ENCODE results near the gene AOPEP. TPM values are rescaled to one million over a fixed set of nuclear protein-coding genes. Genes with fewer than 3 reads are reported as not detected.

Gene AOPEP
- total RNA-seq, 1 donor from 2014 or later: 79.7 TPM

DNA sequence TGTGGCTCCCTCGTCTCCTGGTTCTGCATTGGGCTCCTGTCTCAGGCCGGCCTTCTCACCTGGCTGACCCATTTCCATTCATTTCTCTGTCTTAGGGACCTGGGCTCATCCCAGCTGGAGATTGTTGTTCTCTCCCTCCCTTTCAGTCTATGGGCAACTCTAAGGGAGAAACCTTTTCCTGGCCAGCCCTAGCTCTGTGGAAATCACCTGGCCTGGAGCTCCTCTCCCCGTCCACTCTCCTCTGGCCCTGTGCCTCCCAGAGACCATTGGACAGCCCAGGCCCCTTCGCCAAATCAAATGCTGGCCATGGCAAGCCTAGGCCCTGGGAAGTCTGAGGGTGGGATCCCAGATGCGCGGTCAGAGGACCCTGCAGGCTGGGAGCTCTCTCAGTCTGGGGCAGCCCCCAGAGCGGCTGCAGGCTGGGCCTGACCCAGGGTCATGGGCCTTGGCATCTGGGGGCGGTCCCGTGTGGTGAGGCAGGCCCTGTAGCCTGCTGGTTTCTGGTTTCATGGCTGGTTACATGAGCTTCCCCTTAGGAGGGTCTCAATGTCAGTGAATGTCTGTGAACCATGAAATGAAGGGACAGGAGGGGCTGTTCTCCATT lies 253.5 kb downstream of the AOPEP start:
- TF ChIP-seq, protein P1, sequence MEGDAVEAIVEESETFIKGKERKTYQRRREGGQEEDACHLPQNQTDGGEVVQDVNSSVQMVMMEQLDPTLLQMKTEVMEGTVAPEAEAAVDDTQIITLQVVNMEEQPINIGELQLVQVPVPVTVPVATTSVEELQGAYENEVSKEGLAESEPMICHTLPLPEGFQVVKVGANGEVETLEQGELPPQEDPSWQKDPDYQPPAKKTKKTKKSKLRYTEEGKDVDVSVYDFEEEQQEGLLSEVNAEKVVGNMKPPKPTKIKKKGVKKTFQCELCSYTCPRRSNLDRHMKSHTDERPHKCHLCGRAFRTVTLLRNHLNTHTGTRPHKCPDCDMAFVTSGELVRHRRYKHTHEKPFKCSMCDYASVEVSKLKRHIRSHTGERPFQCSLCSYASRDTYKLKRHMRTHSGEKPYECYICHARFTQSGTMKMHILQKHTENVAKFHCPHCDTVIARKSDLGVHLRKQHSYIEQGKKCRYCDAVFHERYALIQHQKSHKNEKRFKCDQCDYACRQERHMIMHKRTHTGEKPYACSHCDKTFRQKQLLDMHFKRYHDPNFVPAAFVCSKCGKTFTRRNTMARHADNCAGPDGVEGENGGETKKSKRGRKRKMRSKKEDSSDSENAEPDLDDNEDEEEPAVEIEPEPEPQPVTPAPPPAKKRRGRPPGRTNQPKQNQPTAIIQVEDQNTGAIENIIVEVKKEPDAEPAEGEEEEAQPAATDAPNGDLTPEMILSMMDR (IDR thresholded peaks at IDR 0.05): no peak
- no peaks in the 10 kb centered on the region for H3K36me3 ChIP-seq
- no peaks in the 10 kb centered on the region for H3K4me1 ChIP-seq
- ATAC-seq (no peak), DNase-seq (no peak)
- intact Hi-C loops (cut with DNase I): no loop called here
- H3K9me3 ChIP-seq: no peaks in the 10 kb centered on the region
- H3K4me3 ChIP-seq: no peak overlapping the region
- H3K27me3 ChIP-seq: no peaks in the 10 kb centered on the region
- H3K27ac ChIP-seq: no peak overlapping the region

- no peak overlapping the region for H3K4me3 ChIP-seq
- DNase-seq: no peak
- H3K36me3 ChIP-seq: no peaks in the 10 kb centered on the region
- TF ChIP-seq, protein P1 (IDR thresholded peaks at IDR 0.05): no peak
- no peaks in the 10 kb centered on the region for H3K9me3 ChIP-seq
- no peaks in the 10 kb centered on the region for H3K4me1 ChIP-seq
- intact Hi-C loops (cut with DNase I): no loop called here
- H3K27ac ChIP-seq: no peak overlapping the region
- H3K27me3 ChIP-seq: no peaks in the 10 kb centered on the region
- no peak for ATAC-seq
These were observed 254.6 kb downstream of the AOPEP start for GRCh38 chr9:94980947-94981722.

DNA sequence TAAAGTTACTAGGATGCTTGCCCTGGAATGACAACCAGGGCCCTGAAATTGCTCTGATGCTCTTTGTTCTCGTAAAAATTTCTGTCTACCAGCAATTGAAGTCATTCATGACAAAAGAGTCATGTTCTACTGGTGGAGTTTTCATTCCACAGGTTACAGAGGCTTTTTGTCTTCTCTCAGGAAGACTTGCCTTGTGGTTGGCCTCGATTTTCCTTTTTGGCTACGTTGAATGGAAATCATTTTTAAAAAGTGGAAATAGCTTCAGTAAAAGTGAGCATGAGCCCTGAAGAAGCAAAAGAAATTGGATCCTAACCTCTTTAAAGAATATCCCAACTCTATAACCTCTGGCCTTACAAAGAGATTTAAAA lies 255.2 kb downstream of the AOPEP start:
- intact Hi-C loops (cut with DNase I): no loop called here
- Histone ChIP-seq H3K9me3 (no peaks in the 10 kb centered on the region), H3K27me3 (no peaks in the 10 kb centered on the region), H3K27ac (no peak overlapping the region), H3K4me1 (no peaks in the 10 kb centered on the region), H3K4me3 (no peak overlapping the region), H3K36me3 (no peaks in the 10 kb centered on the region)
- TF ChIP-seq, protein P1 (IDR thresholded peaks at IDR 0.05): no peak
- ATAC-seq (no peak), DNase-seq (no peak)

- Histone ChIP-seq H3K4me3 (no peak overlapping the region), H3K4me1 (no peaks in the 10 kb centered on the region), H3K36me3 (no peaks in the 10 kb centered on the region), H3K27ac (no peak overlapping the region), H3K27me3 (no peaks in the 10 kb centered on the region), H3K9me3 (no peaks in the 10 kb centered on the region)
- ATAC-seq (no peak), DNase-seq (no peak)
- intact Hi-C loops (cut with DNase I): no loop called here
- TF ChIP-seq, protein P1 (IDR thresholded peaks at IDR 0.05): no peak
These were observed 255.7 kb downstream of the AOPEP start for GRCh38 chr9:94982211-94982610.

DNA sequence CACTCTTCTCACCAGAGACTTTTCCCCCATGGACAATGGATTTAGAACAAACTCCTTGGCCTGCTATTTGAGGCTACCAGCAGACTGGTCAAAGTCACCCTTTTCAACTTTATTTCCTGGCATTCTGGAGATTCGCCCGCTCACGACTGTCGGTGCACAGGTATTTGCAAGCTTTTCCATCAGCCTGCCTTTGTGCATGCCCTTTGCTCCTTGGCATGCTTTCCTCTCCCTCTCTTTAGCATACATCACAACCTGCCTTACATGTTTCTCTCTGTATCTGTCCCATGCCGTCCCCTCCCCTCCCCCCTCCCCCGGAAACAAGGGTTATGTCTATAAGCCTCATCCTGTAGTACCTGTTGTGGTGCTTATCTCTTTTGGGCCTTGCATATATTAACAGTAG lies 257.1 kb downstream of the AOPEP start:
- H3K4me3 ChIP-seq: no peak overlapping the region
- H3K27me3 ChIP-seq: no peaks in the 10 kb centered on the region
- no peaks in the 10 kb centered on the region for H3K4me1 ChIP-seq
- no peaks in the 10 kb centered on the region for H3K36me3 ChIP-seq
- TF ChIP-seq, protein P1 (IDR thresholded peaks at IDR 0.05): no peak
- DNase-seq: no peak
- ATAC-seq: no peak
- no peak overlapping the region for H3K27ac ChIP-seq
- intact Hi-C loops (cut with DNase I): no loop called here
- H3K9me3 ChIP-seq: no peaks in the 10 kb centered on the region

Measured in upper lobe of right lung (tissue), 1 donor.